ENCODE measurements around the gene RBM26.

The RBM26 gene

GRCh38 chr13:79270859-79271258 is 135.2 kb downstream of the RBM26 start:
- Histone ChIP-seq H3K27me3 (ENCODE audit: control insufficient read depth, insufficient read depth, low read length) (no peaks in the 10 kb centered on the region), H3K27ac (no peak overlapping the region), H3K4me3 (ENCODE audit: low read depth, low read length) (no peak overlapping the region), H3K4me2 (ENCODE audit: low read length) (no peak overlapping the region), H3K9ac (no peak overlapping the region), H3K36me3 (ENCODE audit: control insufficient read depth, insufficient read depth, low read length) (no peaks in the 10 kb centered on the region), H3K4me1 (no peaks in the 10 kb centered on the region), H3K79me2 (no peaks in the 10 kb centered on the region), H2AFZ (no peak overlapping the region), H3K9me3 (ENCODE audit: control insufficient read depth, low read length) (no peaks in the 10 kb centered on the region)
- TF ChIP-seq CTCF (IDR thresholded peaks at IDR 0.05) = no peak
